Stimulated activated naive CD4-positive, alpha-beta T cell (primary cell): ENCODE results near the gene SCUBE3.
A peak's percentile ranks its signal among the peaks of the same experiment; 100 is the strongest.

Experiments
- DNase-seq, 6 experiments: peaks; one replicate each; lab custom pipeline; 2025; lab: John Stamatoyannopoulos, UW

Gene SCUBE3

DNA sequence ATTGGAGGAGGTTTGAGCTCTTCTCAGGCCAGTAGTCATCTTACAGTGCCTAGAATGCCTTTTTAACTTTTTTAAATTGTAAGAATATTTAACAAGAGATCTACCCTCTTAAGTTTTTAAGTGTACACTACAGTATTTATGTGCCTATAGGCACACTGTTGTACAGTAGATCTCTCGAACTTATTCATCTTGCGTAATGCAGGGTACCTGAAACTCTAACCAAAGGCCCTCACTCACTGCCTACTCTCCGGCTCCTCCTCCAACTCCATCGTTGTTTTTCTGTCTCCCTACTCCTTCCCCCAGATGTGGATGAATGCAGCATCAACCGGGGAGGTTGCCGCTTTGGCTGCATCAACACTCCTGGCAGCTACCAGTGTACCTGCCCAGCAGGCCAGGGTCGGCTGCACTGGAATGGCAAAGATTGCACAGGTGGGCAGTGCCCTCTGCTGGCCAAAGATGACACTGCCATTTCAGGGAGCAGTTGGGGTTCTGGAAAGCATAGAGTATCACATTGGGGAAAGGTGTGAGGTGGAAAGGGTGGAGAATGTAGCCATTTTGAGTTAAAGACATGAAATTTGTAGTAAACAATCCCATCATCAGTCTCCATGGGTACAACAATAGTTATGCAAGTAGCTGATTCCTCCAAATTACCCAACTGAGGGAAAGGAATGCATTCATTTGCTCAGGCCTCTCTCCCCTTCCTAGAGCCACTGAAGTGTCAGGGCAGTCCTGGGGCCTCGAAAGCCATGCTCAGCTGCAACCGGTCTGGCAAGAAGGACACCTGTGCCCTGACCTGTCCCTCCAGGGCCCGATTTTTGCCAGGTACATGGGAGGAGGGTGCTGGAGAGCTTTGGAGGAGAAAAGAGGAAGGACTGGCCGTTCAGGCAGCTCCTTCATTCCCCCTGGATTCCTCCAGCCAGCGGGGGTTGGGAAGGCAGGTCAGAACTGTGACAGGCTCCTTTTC is 27.4 kb downstream of the SCUBE3 start:
- peak; percentile 13 to 70 (median 60) for DNase-seq

DNA sequence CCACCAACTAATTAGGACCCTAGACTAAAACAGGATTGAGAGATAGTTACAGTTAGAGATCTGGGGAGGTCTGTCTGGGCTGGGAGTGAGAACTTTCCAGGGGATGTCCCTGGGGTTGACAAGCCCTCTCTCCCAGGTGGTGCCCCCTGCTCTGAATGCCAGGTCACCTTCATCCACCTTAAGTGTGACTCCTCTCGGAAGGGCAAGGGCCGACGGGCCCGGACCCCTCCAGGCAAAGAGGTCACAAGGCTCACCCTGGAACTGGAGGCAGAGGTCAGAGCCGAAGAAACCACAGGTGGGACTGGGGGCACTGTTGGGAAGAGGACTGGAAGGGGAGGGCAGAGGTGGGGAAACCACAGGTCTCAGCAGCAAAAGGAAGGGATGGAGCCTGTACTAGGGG is 28.7 kb downstream of the SCUBE3 start:
- DNase-seq, result no peak

DNA sequence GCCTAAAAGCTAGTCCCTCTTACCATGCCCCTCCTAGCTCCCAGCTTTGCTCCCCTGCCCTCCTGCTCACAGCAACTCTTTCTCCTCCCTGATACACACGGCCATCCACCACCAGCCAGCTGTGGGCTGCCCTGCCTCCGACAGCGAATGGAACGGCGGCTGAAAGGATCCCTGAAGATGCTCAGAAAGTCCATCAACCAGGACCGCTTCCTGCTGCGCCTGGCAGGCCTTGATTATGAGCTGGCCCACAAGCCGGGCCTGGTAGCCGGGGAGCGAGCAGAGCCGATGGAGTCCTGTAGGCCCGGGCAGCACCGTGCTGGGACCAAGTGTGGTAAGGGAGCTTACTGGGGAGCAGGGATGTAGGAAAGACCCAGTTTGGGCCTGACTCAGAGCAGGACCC is 29.1 kb downstream of the SCUBE3 start:
- no peak for DNase-seq

DNA sequence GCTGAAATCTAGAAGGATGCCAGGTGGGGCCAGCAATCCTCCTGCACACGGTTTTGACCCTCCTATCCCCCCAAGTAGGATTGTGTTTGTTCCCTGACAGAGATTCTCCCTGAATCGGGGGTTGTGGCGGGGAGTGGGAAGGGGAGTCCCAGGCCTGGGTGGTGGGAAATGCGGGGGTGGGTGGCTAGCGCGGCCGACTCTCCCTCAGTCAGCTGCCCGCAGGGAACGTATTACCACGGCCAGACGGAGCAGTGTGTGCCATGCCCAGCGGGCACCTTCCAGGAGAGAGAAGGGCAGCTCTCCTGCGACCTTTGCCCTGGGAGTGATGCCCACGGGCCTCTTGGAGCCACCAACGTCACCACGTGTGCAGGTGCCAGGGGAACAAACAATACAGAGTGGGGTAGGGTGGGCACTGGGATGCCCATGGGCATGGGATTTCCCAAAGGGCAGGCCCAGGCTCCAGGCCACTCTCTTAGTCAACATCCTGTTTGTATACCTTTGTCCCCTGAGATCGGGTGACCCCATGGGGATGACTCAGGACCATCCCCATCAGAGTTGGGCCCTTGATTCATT is 29.7 kb downstream of the SCUBE3 start:
- DNase-seq, result no peak

DNA sequence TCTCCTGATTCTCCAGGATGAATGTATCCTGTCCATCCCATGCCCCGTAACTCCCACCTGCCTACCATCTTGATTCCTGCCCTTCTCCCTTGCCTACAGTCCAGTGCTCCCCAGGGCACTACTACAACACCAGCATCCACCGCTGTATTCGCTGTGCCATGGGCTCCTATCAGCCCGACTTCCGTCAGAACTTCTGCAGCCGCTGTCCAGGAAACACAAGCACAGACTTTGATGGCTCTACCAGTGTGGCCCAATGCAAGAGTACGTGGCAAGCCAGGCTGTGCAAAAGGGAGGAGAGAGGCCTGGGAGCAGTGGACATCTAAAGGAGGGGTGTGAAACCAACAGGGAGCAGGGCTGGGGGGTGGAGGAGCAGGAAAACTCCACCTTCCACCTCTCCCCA is 30.8 kb downstream of the SCUBE3 start:
- DNase-seq, result no peak

DNA sequence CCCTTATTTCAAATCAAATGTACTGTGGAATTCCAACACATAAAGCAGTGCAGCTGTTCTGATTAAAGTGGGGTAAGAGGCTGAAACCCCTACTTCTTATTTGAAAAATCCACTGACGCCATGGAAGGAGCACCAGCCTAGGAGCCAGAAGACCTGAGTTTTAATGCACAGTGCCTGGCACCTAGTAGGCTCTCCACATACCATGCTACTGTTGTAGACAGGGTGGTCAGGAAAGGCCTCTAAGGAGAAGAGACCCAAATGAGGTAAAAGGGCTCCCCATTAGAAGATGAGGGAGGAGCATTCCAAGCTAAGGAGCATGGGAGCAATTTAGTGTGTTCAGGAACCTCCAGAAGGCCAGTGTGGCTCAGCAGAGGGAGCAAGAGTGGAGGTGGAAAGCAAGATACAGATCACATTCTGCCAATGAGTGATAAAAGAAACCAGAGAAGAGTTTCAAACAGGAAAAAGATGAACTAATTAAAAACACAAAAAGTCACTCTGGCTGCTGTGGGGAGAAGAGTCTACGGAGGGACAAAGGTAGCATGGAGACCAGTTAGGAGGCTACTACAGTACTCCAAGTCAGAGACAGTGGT is 34.0 kb downstream of the SCUBE3 start:
- no peak for DNase-seq

DNA sequence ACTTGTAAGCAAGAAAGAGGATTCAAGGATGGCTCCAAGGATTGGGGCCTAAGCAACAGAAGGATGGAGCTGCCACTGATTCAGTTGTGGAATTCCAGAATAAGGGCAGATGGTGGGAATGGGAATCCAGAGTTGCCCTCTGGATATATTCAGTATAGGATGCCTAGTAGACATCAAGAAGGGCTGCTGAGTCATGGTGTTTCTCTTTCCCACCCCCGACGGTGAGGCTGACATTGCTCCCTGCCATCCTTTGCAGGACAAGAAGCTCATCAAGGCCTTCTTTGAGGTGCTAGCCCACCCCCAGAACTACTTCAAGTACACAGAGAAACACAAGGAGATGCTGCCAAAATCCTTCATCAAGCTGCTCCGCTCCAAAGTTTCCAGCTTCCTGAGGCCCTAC is 34.5 kb downstream of the SCUBE3 start:
- DNase-seq, result no peak

DNA sequence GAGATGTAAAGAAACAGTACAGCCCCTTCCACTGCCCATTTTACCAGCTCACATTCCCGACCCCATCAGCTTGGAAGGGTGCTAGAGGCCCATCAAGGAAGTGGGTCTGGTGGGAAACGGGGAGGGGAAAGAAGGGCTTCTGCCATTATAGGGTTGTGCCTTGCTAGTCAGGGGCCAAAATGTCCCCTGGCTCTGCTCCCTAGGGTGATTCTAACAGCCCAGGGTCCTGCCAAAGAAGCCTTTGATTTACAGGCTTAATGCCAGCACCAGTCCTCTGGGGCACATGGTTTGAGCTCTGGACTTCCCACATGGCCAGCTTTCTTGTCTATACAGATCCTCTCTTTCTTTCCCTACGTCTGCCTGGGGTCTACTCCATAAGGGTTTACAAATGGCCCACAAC is 35.2 kb downstream of the SCUBE3 start:
- DNase-seq, result no peak

DNA sequence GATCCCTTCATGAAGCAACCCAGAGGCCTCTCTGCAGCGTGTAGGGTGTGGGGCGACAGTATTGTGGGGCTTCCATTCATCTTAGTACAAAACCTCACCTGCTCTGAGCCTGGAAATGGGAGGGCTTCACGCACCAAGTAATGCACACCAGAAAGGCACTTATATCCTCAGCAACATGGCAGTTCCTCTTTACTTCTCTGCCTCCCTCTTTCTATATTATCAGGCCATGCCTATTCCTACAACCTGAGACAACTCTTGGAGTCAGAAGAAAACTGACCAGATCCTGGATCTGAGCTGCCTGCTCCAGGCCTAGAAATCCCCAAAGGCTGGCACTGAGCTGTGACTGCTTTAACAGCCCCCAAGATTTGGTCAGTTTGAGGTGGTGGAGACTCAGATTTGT is 38.2 kb downstream of the SCUBE3 start:
- no peak for DNase-seq

DNA sequence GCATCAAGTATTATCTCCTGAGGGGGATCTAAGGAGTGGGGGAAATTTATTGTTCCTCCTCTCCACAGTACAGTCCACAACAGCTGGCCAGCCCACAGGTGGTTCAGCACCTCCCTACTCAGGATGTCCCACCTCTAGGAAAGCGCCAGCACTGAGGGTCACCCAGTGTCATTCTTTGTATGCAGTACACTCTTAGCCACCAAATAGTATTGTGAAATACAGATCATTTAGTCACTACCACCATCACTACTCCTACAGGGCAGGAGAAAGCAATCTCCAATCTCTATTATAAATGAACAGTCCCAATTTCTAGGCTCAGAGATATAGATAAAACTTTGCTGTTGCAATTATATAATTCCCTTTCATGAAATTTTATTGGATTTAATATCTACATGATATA is 39.5 kb downstream of the SCUBE3 start:
- DNase-seq, result no peak

DNA sequence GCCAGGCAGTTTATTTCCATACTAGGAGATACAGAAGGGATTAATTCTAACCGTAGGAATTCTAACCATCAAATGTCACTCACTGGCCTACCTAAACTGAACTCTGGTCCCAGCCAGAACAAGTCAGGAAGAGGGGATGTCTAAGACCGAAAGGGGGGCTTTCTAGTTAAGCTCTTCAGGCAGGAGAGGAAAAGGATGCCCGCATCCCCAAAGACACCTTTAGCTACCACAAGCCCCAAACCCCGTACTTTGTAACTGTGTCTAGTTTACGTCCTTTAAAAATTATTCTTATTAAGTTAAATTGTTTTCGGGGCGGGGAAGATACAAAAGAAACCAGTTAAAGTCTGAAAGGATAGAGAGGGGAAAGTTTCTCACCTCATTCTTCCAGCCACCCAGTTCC is 44.6 kb downstream of the SCUBE3 start:
- no peak for DNase-seq

DNA sequence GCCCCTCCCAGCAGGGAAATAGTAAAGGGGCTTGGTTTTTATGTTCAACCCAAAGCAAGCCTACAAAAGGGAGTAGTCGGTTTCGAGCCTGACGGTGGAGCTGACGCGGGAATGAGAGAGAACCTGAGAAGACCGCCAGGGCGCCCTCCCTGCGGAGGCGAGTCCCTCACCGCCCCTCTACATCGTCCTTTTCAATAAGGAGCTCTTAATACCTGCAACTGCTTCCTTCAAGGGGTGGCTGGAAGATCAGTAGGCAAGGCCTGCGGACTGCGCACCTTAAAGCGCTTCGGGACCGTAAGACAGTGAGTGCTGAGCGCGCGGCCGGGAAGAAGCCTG is 45.1 kb downstream of the SCUBE3 start:
- peak in 2 of 6 experiments; percentile 46 to 51 for DNase-seq

DNA sequence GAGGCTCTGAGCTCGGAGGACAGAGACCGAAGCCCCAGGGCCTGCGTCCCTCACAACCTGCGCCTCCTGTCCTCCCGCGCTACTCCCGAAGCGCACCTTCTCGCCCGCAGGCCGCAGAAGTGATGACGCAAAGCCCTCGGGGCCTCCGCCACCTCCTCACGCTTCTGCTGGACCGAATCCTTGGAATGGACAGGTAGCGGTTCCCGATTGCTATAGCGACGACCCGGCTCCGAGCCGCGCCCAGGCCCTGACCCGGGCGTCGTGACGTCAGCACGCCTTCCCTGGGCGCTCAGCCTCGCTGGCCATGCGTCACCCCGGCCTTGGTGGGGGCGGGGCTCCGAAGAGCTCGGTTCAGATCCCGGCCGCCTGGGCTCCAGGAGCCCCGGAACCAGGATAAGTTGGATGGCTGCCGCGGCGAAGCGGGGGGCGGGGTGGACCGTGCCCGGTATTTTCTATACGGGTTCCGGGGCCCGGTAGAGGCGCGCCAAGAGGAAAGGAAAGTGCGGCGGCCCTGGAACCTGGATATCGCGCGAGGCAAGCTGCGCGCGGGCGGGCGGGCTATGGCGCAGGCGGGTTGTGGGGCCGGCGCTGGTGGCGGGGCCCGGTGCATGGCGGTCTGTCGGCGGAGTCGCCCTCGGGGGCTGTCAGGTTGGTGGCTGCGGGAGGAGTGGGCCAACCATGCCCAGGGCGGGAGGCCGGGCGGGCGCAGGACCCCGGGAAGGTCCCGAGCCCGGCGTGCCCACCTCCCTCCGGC is 45.6 kb downstream of the SCUBE3 start, which contains the start of gene ZNF76:
TSS of gene ZNF76 (plus strand) at position 542 of the 754 bp plus-strand sequence. CDS start 21,417 bp downstream, outside the sequence.
- peak; percentile 86 to 93 (median 90) for DNase-seq

DNA sequence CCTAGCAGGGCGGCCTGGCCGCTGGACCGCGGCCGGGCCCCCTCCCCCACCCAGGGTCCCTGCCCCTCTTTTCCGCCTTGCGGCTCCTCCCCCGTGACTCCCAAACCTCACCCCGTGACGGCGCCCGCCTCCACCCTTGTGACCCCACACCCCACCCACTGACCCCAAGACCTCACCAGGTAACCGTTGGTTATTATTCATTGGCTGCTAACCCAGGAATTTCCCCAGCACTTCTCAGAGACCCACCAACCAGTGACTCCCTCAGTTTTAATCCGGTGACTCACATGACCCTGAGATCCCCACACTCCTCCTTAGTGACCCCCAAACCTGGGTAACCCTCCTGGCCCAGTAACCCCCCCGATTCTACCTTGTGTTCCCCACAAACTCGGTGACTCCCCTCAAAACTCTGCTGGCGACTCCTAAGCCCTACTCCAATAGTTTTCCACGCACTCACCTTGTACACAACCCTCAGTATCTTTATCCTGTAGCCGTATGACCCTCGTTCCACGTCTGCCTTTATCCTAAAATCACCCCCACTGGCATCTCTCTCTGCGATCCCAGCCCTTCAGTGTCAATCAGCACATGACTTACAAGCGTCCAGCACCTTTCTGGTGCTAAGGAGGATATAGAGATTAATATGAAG is 46.3 kb downstream of the SCUBE3 start:
- peak; percentile 40 to 77 (median 72) for DNase-seq

DNA sequence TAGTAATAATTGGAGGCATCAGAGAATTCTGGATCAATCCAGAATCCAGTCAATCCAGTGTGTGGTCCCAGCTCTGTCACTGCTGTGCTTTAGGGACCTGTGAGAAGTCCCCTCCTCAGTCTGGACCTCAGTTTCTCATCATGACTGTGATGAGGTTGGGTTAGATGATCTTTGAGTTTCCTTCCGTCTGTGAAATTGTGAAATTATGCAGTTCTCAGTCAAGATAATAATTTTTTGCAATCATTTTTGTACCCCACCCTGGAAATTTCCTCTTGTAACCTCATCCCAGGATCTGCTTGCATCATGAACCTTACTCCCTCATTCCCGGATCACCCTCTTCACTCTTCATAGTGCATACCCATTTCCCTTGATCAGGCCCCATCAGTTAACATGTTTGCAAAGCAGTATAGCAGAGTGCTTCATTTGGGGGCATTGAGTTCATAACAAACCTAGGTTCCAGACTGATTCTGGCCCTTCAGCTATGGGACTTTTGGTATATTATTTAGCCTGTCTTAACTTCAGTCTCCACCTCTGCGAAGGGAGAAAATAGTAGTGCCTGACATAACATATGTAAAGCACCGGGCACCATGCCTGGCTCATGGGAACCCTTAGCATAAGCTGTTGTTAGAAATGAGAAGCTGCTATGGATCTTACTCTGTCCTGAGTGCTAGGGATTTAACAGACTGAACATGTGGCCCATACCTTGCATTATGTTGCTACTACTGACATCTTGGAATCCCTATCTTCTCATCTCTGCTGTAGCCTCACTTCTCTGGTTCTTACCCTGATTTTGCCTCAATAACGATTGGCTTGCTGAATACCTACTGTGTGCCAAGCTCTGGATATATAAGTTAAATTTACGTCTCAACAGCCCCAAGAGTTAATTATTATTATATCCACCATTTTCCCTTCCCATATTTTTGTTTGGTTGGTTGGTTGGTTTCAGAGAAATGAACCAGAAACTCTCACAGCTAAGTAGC is 47.1 kb downstream of the SCUBE3 start:
- no peak for DNase-seq

DNA sequence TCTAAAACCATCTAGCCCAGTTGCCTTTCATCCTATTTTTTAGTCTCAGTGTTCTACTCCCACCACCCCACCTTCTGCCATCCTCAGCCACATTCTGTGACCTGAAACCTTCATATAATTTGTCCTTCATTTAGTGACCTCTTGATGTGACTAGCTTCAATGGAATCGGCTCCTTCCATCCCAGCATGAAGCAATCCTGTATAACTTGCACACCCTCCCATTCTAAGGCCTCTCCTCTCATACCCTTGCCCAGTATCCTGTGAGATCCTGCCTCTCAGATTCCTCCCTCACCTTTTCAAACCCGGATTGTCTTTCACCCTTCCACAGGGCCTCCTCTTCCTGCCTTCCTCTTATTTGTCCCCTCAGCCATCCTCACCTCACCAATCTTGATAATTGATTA is 48.8 kb downstream of the SCUBE3 start:
- DNase-seq, result no peak

DNA sequence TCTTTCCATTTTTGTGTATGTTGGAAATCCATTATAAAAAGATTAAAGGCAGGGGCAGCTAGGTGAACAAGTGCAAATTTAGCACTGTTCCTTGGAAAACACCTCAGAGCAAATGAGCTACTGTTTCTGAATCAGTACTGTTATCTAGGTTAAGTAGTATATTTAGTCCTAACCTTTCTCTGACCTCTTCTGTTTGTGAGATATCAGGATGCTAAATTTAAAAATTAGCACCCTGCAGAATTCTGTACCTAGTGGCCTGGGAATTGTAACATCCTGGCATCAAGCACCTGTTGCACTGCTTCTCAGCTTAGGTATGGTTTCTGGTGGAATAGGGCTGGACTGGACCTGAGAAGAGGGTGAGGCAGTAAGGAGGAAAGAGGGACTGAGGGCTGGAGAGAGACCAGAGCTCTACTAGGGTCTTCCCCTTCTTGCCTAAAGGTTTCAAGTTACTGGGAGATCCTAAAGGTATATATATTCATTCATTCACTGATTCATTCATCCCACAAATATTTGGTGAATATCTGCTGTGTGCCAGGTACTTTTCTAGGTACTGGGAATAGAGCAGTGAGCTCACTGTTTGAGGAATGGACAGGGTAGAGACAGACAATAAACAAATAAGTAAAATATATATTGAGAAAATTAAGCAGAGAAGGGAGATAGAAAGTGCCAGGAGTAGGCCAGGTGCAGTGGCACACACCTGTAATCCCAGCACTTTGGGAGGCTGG is 51.0 kb downstream of the SCUBE3 start:
- no peak for DNase-seq

DNA sequence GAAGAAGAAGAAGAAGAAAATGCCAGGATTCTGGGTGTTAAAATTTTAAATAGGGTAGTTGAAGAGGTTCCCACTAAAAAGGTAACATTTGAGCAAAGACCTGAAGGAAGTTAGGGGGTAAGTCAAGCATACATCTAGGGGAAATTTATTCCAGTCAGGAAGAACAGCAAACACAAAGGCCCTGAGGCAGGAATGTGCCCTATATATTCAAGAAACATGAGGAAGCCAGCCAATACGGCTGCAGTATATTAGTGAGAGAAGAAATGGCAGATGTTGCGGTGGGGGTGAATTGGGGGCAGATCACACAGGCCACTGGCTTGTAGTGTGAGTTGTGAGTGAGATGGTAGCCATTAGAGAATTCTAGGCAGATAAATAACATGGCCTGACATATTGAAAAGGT is 51.8 kb downstream of the SCUBE3 start:
- DNase-seq, result no peak

DNA sequence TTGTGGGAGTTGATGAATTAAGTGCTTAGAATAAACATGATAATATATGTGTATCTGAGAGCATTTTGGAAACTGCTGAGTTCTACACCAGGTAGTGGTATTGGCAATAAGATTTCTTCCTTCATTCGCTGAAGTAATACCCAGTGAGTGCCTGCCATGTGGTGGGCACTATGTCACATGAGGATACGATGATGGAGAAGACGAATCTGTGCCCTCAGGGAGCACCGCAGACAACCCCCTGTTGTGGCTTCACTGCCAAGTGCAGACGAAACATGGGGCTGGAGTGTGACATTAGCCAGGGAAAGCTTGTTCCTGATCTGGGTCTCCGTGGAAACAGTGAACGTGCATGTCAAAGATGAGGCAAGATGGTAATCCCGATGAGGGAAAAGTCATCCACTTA is 53.7 kb downstream of the SCUBE3 start:
- DNase-seq, result no peak

DNA sequence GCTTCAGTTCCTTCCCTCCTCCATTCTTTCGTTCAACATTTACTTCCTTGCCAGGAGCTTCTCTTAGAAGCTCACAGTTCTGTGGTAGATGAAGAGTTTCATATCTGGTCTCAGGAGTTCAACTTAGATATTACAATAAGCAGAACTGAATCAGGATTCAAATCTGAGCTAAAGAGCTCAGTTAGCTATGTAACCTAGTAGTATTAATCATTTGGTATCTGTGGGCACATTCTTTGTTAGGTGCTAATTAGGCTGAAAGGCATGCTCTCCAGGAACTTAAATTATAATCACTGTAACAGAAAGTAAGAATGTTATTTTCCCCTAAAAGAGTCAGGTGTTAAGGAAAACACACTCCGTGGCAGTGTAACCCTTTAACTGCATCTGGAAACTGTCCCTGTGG is 54.1 kb downstream of the SCUBE3 start:
- no peak for DNase-seq
